GM19468 (cell line): ENCODE results near the gene OFD1.
"Not testable (repeated sequence)": the region's sequence is repeated elsewhere in the genome, so short reads cannot be mapped to it uniquely, and the experiment has no call there.

Experiments
- ATAC-seq: cut with Tn5 transposase; IDR thresholded peaks from one replicate; pipeline ENCODE4 v1.9.1; 2021; ENCODE audit warnings: mild to moderate bottlenecking, moderate library complexity, moderate number of reproducible peaks; ENCODE audit not compliant: unreplicated experiment; ENCODE audit errors: extremely low read depth

Gene OFD1

GRCh38 chrX:13700380-13700779 lies 34.2 kb upstream of the OFD1 start:
- ATAC-seq: no peak

DNA sequence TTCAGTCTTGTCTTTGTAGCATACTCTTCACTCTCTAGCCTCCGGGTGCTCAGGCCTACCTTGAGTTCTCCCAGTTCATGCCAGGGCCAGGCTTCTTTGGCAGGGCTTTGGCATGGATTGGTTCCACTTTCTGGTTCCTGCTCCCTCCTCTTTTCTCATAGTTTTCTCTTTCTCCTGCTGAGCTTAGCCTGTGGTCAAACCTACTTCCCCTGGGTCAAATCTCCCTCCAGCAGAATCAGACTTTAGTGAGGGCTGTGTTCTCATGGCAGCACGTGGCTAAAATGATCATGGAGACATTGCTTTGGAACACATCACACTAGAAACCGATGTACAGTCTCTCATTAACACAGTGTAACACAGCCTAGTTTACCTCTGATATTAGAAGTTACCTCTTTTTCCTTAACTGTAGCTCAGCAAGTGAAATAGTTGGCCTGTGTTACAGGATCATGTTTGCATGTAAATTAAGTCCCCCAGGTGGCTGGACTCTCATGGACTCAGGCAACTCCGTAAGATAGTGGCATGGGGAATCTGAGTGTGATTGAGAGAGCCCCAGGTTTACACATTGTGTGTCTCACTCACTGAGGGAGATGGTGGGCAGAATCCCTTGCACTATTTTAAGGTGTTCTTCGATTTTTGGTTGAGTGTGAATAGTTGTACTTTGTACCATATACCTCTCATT lies 32.3 kb upstream of the OFD1 start:
- no peak for ATAC-seq

DNA sequence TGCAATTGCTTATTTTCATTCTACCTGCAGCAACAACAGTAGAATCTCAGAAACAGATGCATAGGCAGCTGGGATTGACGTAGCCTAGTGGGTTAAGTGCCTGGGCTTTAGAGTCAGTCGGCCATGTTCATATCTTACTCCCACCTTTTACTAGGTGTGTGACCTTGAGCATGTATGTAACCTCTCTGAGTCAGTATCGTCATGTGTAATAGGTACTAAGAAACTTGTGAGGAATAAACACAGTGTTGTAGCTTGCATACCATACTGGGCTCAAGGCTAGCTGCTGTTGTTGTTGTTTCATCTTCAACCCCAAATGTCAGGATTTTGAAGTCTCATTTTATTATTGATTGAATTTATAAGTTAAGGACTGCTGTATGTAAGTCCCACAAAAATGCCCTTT lies 31.4 kb upstream of the OFD1 start:
- ATAC-seq: no peak

DNA sequence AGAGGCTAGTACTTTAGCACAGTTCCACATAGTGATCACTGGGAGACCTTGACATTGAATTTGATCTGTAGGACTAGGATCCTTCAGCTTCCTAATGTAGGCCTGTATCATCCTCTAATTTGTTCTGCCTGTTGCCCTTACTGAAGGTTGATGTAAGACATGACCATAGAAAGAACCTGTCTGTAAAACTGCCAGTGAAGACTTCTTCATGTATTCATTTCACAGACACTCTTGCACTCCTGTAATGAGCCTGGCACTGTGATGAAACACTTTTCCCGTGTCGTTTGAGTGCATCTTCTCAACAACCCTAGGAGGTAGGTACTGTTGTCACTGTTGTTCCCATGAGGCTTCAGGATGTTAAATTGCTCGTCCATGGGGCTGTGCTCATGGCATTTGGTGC lies 31.0 kb upstream of the OFD1 start:
- ATAC-seq: no peak

GRCh38 chrX:13711141-13711540 lies 23.4 kb upstream of the OFD1 start:
- no peak for ATAC-seq

DNA sequence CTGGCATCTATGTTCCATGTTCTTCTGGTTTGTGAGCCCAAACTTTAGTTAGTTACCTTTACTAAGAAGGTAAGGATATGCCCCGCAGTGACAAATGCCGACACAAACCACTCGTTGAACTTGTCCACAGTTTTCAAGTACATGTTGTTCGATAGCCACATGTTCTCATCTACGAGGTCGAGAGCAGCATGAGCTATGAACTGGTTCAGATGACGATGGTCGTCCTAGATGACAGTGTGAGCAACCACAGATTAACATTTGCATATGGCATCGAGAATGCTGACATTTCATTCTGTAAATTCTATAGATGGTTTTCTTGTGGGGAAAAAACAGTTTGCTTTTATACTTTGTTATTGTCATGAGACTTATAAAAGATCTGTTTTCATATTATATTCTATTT lies 18.1 kb upstream of the OFD1 start:
- ATAC-seq: no peak

DNA sequence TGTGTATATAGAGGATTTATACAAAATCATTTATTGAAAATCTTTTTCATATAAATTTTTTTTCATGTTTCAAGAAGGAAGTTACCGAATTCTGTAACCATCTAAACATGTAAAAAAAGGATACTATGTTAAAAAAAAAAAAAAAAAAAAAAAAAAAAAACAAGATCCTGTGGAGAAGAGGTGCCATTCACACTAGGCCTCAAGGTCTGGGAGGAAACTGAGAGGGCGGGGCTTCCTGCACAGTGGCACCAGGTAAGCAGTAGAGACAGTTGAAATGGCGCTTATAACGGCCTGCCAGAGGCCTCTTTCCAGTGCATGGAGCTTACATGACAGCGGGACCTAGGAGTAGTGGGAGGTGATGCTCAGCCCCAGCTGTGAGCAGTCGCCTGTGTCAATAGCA lies 17.6 kb upstream of the OFD1 start:
- no peak for ATAC-seq

DNA sequence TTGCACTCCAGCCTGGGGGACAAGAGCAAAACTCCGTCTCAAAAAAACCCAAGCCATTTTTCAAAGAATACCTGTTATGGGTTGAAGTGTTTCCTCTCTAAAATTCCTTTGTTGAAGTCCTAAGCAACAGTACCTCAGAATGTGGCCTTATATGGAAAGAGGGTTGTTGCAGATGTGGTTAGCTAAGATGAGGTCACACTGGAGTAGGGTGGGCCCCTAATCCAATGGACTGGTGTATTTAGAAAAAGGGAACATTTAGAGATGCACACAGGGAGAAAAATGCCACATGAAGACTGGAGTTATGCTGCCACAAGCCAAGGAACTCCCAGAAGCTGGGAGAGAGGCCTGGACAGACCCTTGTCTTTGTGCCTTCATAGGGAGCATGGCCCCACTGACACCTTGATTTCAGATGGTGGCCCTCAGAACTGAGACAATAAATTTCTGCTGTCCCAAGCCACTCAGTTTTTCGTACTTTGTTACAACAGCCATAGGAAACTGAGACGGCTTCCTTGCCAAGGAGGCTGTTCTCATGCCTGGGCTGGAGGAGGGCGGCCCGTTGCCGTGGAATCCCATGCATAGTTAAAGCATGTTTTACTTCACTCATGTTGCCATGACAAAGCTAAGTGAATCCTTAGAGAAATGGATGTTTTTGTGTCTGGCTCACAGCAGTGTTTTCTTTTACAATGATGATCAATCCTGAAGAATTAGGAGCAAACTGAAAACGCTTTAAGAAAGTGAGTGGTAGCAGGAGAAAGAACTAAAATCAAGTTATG lies 16.7 kb upstream of the OFD1 start:
- ATAC-seq: no peak

DNA sequence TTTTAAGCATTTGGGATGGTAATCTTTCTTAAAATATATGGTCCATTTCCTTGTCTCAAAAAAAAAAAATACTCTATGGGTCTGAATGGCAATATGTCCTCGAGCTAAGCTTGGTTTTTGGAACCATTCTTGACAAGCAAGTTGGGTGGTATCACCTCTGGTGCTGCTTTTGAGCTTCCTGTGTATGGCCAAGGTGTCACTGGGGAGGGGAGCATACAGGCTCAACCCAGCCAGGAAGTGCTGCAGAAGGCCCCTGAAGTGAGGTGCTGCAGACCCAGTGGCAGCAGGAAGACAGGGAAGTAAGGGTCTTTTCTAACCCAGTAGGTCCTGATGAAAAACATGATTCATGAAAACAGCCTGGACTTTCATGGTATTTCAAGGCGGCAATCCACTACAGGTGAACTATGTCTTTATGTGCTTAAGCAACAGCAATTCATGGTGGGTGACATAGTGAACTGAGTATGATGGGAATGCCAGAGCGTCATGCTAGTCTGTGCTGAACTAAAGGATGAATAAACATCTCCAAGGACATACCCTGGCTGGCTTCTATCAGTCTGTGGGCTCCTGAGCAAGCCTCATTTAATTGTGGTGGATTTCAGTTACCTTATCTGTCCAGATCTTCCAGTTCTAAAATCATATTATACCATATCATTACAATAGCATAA lies 15.2 kb upstream of the OFD1 start:
- no peak for ATAC-seq

DNA sequence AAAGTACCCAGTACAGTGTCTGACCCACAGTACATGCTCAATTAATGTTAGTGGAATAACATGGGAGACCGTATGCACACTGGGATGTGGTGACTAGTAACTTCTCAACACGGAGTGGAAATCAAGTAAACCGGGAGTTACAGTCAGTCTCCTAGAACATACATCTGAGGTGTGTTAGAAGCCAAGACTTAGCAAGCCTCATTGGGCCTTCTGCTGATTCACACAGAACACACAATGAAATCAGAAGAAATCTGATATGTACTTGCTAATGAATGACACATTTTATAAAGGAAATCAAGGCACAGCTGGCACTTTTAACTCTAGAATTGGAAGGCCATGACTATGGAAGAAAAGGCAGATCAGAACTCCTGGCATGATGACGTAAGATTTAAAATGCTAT lies 13.2 kb upstream of the OFD1 start:
- no peak for ATAC-seq

- no peak for ATAC-seq
Measured at GRCh38 chrX:13721819-13722519, 12.6 kb upstream of the OFD1 start.

DNA sequence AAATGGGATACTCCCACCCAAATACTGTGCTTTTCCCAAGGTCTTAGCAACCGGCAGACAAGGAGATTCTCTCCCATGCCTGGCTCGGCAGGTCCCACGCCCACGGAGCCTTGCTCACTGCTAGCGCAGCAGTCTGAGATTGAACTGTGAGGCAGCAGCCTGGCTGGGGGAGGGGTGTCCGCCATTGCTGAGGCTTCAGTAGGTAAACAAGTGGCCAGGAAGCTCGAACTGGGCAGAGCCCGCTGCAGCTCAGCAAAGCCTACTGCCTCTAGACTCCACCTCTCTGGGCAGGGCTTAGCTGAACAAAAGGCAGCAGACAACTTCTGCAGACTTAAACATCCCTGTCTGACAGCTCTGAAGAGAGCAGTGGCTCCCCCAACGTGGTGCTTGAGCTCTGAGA lies 9.7 kb upstream of the OFD1 start:
- not testable (repeated sequence) for ATAC-seq

DNA sequence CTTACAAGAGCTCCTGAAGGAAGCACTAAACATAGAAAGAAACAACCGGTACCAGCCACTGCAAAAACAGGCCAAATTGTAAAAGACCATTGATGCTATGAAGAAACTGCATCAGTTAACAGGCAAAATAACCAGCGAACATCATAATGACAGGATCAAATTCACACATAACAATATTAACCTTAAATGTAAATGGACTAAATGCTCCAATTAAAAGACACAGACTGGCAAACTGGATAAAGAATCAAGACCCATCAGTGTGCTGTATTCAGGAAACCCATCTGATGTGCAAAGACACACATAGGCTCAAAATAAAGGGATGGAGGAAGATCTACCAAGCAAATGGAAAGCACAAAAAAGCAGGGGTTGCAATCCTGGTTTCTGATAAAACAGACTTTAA lies 8.0 kb upstream of the OFD1 start:
- not testable (repeated sequence) for ATAC-seq

- ATAC-seq: not testable (repeated sequence)
Measured at GRCh38 chrX:13730523-13730922, 4.0 kb upstream of the OFD1 start.

DNA sequence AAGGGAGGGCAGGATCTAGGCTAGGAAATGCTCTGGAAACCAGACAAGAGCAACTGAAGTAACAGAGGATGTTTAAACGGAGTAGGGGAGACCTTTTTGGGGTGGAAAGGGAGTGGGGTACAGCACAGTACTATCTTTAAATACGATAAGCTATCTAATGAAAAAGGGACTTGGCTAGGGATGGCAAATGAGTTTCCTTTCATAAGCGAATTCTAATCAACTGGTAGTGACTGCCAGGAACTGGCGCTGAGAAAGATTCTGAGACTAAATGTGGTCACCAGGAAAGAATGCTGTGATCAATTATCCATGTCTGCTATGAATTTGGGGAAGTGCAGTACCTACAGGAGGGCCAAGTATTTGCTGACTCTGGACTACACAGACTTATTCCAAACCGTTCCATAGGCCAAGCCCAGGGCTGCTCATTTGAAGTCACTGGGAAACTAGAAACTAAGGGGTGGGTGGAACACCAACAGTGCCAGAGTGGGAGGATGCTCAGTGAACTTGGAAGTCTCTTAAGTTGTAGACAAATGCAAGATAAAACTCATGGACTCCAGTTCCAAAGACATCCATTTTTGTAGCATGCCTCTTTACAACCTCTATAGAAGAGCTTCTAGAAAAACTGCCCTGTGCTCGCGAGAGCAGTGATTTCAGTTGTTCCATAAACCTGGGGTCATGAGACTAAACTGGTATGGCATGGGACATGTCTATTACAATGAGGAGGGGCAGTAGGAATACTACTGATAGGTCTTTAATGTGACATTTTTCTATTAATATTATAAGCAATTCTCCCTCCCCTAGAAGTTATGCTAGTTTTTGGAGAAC lies 2.1 kb upstream of the OFD1 start:
- ATAC-seq: no peak

DNA sequence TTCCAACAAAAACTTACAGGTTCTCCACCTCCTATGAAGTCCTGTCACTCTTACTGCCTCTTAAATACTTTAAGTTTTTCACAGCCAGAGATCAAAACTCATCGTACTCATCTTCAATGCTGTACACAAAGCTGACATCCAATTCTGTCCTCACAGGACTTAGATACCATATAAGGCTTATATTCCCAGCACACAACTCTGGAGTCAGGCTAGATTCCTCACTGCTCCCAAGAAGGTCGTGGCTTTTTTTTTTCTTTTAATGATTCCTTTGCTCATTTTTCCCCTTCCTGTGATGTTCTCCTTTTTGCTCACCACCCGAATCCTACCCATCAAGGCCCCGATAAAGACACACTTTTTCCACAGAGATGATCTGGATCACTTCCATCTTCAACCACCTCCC lies 1.0 kb upstream of the OFD1 start:
- no peak for ATAC-seq

GRCh38 chrX:13741695-13742094 lies 7.1 kb downstream of the OFD1 start:
- no peak for ATAC-seq

DNA sequence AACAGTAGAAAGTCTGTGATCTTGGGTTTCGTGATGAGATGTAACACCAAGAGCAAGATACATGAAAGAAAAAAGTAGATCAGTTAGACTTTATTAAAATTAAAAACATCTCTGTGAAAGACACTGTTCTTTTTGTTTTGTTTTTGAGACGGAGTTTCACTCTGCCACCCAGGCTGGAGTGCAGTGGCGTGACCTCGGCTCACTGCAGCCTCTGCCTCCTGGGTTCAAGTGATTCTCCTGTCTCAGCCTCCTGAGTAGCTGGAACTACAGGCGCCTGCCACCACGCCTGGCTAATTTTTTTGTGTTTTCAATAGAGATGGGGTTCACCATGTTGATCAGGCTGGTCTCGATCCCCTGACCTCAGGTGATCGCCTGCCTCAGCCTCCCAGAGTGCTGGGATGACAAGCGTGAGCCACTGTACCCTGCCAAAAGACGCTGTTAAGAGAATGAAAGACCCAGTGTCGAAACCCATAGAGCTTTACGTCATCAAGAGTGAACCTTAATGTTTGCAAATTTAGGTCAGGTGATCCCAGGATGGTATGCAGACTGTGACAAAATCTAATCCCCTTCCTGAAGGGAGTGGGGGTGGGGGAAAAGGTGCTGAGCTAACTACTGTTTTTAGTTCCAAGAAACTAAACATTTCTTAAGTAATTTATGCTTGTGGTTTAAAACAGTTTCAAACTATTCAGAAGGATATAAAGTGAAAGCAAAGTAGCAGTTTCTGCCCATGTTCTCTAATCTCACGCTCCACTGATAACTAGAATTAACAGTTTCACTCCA lies 8.0 kb downstream of the OFD1 start:
- ATAC-seq: peak; percentile 88

GRCh38 chrX:13747836-13748235 lies 13.3 kb downstream of the OFD1 start:
- ATAC-seq: no peak
